ENCODE data around the gene VRTN.
"Not testable (repeated sequence)": the region's sequence is repeated elsewhere in the genome, so short reads cannot be mapped to it uniquely, and the experiment has no call there.

The VRTN gene

DNA sequence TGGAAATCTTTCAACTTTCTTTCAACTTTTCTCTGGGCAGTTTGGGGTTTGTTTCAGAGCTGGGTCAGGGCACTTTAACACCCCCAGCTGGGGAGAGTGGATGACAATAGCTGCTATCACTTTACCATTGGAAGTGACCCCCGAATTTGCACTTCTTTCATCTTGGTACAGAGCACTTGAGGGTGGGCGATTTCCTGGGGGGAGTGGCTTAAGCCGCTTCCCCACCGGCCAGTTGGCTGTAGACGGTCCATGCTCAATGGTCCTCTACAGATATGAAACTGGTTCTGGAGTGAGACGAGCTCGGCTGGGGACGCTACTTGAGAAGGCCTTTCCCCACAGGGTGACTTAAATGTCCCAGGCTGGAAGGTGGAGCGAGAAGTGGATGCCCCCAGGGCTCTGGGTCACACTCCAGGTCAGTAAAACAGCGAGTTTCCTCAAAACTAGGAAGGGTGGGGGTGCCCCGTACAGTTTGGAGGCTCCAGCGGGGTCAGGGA, at the start of gene VRTN:
Gene VRTN, plus strand, starts transcription at position 231 of the 494 bp plus-strand sequence. CDS start 8,313 bp downstream, outside the sequence.
- no peak for DNase-seq

DNA sequence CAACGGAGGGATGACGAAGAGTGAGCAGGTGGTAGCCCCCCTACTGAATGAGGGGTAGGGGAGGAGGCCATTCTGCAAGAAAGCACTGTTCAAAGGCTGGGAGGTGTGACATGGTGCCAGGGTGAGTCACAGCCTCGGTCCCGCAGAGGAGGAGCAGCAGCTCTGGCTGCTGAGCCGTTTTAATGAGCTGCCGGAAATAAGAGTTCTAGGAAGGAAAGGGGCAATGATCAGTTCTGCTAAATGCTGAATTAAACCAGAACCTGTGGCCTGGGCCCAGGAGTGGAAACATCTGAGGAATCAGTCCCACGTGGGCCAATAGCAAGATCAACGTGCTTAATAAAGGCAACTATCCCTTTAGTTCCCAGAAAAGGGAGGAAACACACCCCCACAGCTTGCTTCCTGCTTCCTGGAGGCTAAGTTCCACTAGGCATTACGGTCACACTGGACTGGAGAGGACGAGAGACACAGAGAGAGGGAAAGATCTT, 49.2 kb upstream of the VRTN start:
- DNase-seq: peak in 1 of 2 donors; percentile 2

GRCh38 chr14:74301594-74302151, 46.6 kb upstream of the VRTN start:
- DNase-seq: no peak

DNA sequence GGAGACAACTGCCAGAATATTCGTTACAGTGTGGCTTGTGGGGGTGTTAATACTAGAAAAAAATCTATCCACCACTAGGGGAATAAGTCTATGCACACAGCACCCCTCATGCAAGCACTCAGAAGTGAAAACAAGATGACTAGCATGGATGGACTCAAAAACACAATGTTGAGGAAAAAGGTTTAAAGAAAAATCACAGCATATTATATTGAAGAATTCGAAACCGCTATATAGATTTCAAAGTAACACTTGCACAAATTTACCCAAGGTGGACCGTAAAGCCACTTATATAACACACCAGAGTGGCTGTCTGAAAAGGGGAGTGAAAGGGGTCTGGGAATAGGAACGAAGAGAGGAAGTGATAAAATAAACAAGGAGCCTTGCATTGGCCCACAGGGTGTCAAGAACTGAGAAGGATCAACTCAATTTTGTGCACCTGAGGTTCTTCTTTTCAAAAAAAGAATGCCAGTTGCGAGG, 46.1 kb upstream of the VRTN start:
- DNase-seq: peak; percentile 42 to 61

- DNase-seq: peak; percentile 87 to 96
Measured at GRCh38 chr14:74302634-74303569, 45.4 kb upstream of the VRTN start, which contains the start of gene ABCD4. Gene ABCD4 (minus strand): TSS chr14:74302934. CDS start chr14:74302912, 22 bp downstream.

- DNase-seq: no peak
Measured at GRCh38 chr14:74308695-74309094, 39.6 kb upstream of the VRTN start.

GRCh38 chr14:74309125-74310022, 38.9 kb upstream of the VRTN start:
- DNase-seq: peak in 1 of 2 donors; percentile 46

GRCh38 chr14:74312161-74312560, 36.1 kb upstream of the VRTN start:
- DNase-seq: no peak

DNA sequence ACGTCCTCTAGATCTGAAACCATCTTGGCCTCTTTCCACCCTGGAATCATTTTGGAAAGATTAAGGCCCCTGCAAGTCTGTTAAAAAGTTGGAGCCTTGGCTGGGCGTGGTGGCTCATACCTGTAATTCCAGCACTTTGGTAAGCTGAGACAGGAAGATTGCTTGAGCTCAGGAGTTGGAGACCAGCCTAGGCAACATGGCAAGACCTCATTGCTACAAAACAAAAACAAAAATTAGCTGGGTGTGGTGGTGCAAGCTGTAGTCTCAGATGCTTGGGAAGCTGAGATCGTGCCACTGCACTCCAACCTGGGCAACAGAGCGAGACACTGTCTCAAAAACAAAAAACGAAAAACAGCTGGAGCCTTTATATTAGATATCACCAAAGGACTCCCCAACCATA, 34.7 kb upstream of the VRTN start:
- no peak for DNase-seq

- DNase-seq: no peak
Measured at GRCh38 chr14:74314576-74314975, 33.7 kb upstream of the VRTN start.

DNA sequence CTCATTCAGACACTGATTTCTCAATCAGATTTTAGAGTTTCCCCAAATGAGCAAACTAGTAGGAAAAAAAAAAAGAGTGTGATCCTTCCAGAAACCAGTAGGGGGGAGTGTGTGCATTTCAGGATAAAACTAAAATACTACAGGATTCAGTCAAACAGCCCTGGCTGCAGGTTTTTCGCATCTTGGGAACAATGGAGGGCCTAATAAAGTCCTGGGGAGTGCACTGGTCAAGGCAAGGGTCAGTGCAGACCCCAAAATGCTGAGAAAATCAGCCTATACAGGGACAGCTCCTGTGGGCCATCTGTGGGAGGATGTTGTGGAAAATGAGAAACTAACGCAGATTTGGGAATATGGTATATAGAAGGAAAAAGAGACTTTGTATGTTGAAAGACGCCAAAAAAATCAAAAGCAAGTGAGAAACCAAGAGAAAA, 23.3 kb upstream of the VRTN start:
- DNase-seq: peak; percentile 50 to 84

- DNase-seq: no peak
Measured at GRCh38 chr14:74325446-74325845, 22.8 kb upstream of the VRTN start.

GRCh38 chr14:74326369-74327152, 21.7 kb upstream of the VRTN start:
- DNase-seq: no peak

DNA sequence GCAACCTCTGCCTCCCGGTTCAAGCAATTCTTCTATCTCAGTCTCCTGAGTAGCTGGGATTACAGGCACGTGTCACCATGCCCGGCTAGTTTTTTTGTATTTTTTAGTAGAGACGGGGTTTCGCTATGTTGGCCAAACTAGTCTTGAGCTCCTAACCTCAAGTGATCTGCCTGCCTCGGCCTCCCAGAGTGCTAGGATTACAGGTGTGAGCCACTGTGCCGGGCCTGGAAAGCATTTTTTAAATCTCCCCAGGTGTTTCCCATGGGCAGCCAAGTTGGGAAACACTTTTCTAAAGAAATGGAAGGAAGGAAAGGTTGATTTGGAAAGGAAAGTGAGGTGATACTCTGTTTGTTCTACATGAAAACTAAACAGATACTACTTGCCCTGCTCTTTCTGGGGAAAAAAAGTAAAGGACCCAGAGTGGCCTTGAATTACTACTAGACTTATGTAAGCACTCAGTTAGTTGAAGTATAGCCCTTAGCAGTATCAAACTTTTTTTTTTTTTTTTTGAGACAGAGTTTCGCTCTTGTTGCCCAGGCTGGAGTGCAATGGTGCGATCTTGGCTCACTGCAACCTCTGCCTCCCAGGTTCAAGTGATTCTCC, 18.2 kb upstream of the VRTN start:
- DNase-seq: not testable (repeated sequence)

DNA sequence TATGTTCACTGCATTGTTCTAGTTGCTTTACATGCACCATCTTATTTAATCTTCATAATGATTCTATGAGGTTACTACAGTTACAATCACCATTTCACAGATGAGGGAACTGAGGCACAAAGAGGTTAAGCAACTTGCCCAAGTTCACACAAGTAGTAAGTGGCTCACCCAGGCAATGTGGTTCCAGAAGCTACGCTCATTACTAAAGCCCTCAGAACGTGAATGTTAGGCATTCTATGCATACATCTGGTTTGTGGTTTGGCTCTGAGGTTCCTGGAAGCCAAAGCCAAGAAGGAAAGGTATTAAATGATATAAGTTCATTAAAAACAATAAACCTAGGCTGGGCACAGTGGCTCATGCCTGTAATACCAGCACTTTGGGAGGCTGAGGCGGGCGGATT, 14.4 kb upstream of the VRTN start:
- no peak for DNase-seq

- no peak for DNase-seq
Measured at GRCh38 chr14:74346341-74346740, 1.9 kb upstream of the VRTN start.

DNA sequence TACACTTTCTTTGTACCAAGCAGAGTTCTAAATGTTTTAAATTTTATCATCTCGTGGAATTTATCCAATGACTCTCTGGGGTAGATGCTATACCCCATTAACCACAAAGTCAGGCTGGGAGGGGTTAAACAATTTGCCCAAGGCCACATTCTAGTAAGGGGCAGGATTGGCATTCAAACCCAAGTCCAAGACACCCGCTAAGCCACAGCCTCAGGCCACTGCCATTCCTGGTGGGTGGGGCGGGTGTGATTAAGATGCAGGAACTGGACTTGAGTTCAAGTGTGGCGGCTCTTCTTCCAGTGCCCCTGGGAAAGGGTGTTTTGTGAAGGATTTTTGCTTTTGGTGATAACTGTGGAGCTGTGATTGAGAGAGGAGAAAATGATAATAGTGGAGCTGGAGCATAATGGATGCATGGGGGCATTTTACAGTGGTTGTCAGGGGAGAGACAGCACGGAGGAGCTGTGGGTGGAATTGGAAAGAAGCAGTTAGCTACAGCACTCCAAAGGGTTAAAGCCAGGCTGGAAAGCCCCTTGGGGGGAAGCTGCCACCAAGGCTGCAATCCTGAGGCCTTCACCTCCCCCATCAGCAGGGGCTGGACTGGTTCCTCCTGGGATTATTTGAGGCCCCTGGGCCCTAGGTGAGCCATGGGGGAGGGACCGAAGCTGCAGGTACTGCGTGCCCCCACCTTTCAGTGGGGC, 1.0 kb upstream of the VRTN start:
- DNase-seq: no peak

GRCh38 chr14:74347795-74348100, 523 bp upstream of the VRTN start:
- no peak for DNase-seq

DNA sequence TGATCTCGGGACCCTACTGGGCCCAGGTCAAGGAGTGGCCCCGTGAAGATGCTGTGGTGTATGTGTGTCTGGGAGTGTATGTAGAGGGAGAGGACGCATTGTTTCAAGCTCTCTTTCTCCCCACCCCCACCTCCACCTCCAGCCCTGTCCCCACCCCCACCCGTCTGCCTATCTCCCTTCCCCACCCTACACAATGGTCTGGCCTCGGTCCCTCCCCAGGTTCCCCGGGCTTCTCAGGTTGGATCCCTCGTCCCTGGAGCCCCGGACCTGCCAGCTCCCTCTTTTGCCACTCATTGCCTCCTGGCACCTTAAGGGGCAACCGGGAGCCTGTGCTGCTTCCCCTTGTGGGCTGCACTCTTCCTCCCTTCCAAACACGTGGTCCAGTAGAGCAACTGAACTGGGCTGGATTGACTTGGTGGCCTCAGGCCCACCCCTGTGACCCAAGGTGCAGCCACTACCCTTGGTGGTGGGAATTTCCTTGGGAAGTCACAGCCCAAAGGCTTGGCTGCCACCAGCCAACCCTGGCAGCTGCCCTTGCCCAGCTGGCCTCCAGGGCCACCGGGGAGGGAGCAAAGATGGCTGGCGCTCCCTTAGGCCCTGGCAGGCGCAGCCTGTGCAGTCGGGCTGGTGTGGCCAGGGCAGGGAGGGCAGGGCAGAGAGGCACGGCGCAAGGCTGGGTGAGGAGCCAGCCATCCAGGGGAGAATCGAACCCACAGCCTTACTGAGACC, 628 bp downstream of the VRTN start:
- no peak for DNase-seq

DNA sequence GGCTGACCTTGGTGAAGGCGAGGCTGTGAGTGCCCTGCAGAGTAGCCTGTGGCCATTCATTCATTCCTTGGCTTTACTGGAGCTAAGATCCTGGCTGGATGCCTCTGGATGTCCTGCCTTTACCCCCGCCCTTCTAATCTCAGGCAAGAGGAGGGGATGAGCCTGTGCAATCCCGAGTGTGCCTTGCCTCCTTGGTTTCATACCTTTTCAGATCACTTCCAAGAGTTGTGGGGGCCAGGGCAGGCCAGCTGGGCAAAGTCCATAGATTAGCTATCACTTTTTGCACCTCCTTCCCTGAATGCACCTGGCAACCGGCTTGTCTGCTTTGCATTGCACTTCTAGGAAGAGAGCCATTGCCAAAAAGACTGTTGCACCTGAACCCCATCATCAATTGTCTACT, 1.5 kb downstream of the VRTN start:
- DNase-seq: no peak
